OCI-LY3 (cell line): ENCODE results near the gene PRR35.

ENCODE experiments used
- H2AFZ ChIP-seq: fragments of 200-600, 300-600 bp; shearing (Covaris generic); 2 replicates; pipeline ENCODE4 v1.6.0; 2014; ENCODE audit warnings: antibody characterized with exemption, low read depth, low read length
- H3K27ac ChIP-seq: fragments of 200-600, 300-600 bp; sonication (generic); 2 replicates; pipeline ENCODE4 v1.5.1; 2014; ENCODE audit warnings: mild to moderate bottlenecking, low read length, moderate library complexity, mixed read lengths
- H3K27me3 ChIP-seq: fragments of 200-600, 300-600 bp; sonication (generic); 2 replicates; pipeline ENCODE4 v1.6.1; 2014; ENCODE audit warnings: low read depth, low read length, mixed read lengths
- H3K36me3 ChIP-seq: fragments of 200-600, 300-600 bp; sonication (generic); replicated peaks from 2 replicates; pipeline ENCODE3; 2014; ENCODE audit warnings: low read depth, low read length, mixed read lengths
- H3K4me1 ChIP-seq: fragments of 300-600, 200-600 bp; sonication (generic); 2 replicates; pipeline ENCODE4 v1.6.1; 2014; ENCODE audit warnings: low read length, mixed read lengths
- H3K4me2 ChIP-seq: fragments of 200-600, 300-600 bp; sonication (generic); 2 replicates; pipeline ENCODE4 v1.6.1; 2014; ENCODE audit warnings: low read length, mixed read lengths
- H3K4me3 ChIP-seq: fragments of 300-600, 200-600 bp; sonication (generic); 2 replicates; pipeline ENCODE4 v1.5.1; 2014; ENCODE audit warnings: antibody characterized with exemption, mild to moderate bottlenecking, low read length, moderate library complexity
- H3K79me2 ChIP-seq: fragments of 300-600, 200-600 bp; shearing (Covaris generic); 2 replicates; pipeline ENCODE4 v1.6.1; 2014; ENCODE audit warnings: mild to moderate bottlenecking, low read length, mixed read lengths
- H3K9ac ChIP-seq: fragments of 300-600, 200-600 bp; shearing (Covaris generic); 2 replicates; pipeline ENCODE4 v1.6.0; 2014; ENCODE audit warnings: mild to moderate bottlenecking, low read length, moderate library complexity
- H3K9me3 ChIP-seq: fragments of 200-600, 300-600 bp; shearing (Covaris generic); 2 replicates; pipeline ENCODE4 v1.6.1; 2014; ENCODE audit warnings: low read length, mixed read lengths; ENCODE audit not compliant: insufficient read depth
- H4K20me1 ChIP-seq: fragments of 200-600, 300-600 bp; sonication (generic); 2 replicates; pipeline ENCODE4 v1.6.1; 2016; ENCODE audit warnings: low read length, mixed read lengths; ENCODE audit not compliant: insufficient read depth
- EZH2phosphoT487 ChIP-seq: fragments of 200-600 bp; shearing (Covaris generic); IDR thresholded peaks from 2 replicates; pipeline ENCODE4 v1.6.1; 2018; ENCODE audit warnings: antibody characterized with exemption, mixed run types, low read depth
- TF ChIP-seq, protein P1 (sequence below): fragments of 200-600, 300-600 bp; sonication (generic); IDR thresholded peaks from 2 replicates; pipeline ENCODE4 v1.5.1; 2014; ENCODE audit warnings: antibody characterized with exemption, low read length, low read depth

PRR35 gene

DNA sequence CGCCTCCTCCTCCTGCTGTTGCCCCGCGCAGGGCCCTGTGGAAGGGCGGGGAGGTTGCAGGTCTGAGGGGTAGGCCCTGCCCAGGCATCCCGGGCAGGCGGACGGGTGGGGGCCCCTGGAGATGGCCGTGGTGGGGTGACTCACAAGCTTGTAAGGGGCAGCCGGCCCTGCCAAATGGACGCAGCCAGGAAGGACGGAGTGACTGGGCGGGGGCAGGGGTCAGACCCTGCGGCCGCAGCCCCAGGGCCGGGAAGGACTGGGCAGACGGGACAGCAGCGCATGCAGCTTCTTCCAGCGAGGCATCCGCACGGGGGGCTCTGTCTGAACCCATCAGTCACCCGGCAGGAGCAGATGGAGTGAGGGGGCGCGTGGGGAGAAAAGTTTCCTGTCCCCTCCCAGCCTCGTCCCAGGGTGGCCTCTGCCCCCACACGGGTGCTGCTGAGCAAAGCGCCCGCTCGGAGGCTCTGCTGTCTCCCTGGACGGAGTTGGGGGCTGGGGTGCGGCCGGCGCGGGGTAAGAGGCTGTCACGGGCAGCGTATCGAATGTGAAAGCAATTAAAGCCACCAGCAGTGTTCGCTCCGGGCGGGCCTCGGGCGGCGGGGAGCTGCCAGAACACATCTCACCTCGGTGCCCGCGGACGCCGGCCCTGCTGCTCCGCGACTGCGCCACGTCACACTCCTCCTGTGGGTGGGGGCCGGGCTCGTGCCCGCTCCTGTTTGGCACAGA, 5.4 kb upstream of the PRR35 start:
- Histone ChIP-seq H3K4me2 (no peak overlapping the region), H2AFZ (no peak overlapping the region), H3K9ac (no peak overlapping the region), H3K79me2 (no peaks in the 10 kb centered on the region), H3K27me3 (no peaks in the 10 kb centered on the region), H4K20me1 (no peaks in the 10 kb centered on the region), H3K36me3 (peaks cover 3% of the 10 kb centered on the region), H3K9me3 (no peaks in the 10 kb centered on the region), H3K4me3 (no peak overlapping the region), H3K4me1 (no peaks in the 10 kb centered on the region), H3K27ac (no peak overlapping the region)
- TF ChIP-seq, protein P1, sequence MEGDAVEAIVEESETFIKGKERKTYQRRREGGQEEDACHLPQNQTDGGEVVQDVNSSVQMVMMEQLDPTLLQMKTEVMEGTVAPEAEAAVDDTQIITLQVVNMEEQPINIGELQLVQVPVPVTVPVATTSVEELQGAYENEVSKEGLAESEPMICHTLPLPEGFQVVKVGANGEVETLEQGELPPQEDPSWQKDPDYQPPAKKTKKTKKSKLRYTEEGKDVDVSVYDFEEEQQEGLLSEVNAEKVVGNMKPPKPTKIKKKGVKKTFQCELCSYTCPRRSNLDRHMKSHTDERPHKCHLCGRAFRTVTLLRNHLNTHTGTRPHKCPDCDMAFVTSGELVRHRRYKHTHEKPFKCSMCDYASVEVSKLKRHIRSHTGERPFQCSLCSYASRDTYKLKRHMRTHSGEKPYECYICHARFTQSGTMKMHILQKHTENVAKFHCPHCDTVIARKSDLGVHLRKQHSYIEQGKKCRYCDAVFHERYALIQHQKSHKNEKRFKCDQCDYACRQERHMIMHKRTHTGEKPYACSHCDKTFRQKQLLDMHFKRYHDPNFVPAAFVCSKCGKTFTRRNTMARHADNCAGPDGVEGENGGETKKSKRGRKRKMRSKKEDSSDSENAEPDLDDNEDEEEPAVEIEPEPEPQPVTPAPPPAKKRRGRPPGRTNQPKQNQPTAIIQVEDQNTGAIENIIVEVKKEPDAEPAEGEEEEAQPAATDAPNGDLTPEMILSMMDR = no peak
- no peak for TF ChIP-seq EZH2phosphoT487

DNA sequence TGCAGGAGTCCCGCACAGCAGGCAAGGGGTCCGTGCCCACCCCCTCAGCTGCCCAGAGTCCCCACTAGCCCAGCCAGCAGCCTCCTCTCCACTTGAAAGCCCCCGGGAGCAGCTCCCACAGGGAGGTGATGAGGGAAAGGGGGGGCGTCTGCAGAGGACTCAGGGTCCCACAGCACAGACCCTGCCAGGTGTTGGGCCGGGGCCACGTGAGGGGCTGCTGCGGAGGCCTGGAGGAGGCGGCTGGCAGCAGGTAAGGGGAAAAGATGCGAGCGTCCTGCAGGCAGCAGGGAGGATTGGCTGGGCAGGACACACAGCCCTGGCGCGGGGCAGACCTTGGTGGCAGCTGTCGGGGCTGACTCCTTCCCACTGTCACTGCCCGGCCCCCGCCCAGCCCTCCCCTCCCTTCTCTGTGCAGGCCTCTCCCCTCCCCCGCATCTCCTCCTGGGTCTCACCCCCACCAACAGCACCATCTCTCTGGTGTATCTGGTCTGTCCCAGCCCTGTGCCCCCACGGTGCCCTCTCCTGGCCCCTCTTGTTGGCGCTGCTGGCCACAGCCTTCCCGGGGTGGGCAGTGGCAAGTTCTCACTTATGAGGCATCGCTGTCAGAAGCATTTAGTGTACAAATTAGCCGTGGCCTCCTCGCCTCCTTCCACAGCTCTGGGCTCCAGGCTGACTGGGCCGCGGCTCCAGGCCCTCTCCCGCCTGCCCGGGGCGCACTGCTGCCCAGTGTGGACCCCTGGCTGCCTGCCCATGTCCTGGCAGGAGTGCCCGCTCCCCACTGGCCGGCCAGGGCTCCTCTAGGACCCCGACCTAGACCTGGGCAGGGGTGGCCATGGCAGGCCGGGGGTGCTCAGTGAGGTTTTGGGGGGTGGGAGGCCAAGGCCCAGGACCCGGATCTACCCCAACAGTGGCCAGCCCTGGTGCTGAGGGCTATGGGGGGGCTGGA, 4.4 kb upstream of the PRR35 start:
- H3K9me3 ChIP-seq = no peaks in the 10 kb centered on the region
- no peak overlapping the region for H3K4me3 ChIP-seq
- H3K4me1 ChIP-seq = no peaks in the 10 kb centered on the region
- H3K36me3 ChIP-seq = peaks cover 3% of the 10 kb centered on the region
- H2AFZ ChIP-seq = no peak overlapping the region
- no peak for TF ChIP-seq EZH2phosphoT487
- TF ChIP-seq, protein P1 = no peak
- no peak overlapping the region for H3K27ac ChIP-seq
- H3K79me2 ChIP-seq = no peaks in the 10 kb centered on the region
- H4K20me1 ChIP-seq = no peaks in the 10 kb centered on the region
- H3K27me3 ChIP-seq = no peaks in the 10 kb centered on the region
- H3K4me2 ChIP-seq = no peak overlapping the region
- H3K9ac ChIP-seq = no peak overlapping the region

DNA sequence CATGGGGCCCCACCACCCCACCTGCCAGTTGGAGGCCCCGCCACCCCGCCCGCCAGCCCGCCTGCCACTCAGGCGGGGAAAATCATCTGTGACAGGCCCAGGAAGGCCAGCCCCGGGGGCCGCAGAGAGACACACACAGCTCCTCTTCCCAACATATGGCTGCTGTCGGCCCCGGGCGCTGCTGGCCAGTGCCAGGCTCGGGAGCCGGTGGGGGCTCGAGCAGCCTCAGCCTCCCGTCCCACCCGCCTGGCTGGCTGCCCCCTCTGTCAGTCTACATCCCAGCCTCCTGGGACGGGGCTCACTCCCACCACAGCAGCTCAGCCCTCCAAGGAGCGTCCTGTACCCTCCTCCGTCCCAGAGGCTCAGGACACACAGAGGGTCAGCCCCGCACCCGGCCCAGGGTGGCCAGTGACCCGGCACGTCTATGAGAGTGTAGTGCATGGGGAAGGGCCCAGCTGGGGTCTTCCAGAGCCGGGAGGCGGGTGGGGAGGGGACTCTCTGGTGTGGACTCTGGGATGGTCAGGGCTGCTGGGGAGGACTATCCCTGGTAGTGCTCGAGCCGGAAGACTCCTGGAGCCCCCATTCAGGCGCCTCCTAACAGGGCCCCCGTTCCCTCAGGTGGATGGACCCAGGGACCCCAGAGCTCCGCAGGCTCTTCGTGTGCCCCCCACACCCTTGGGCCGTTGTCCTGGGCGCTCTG, 3.6 kb upstream of the PRR35 start:
- peaks cover 3% of the 10 kb centered on the region for H3K36me3 ChIP-seq

More for the DNA sequence above, 3.6 kb upstream of the PRR35 start:
- no peaks in the 10 kb centered on the region for H3K4me1 ChIP-seq
- no peak overlapping the region for H3K4me2 ChIP-seq
- TF ChIP-seq, protein P1 = no peak
- no peak for TF ChIP-seq EZH2phosphoT487
- H3K4me3 ChIP-seq = no peak overlapping the region
- H4K20me1 ChIP-seq = no peaks in the 10 kb centered on the region
- H2AFZ ChIP-seq = no peak overlapping the region
- H3K9me3 ChIP-seq = no peaks in the 10 kb centered on the region
- H3K27me3 ChIP-seq = no peaks in the 10 kb centered on the region
- no peaks in the 10 kb centered on the region for H3K79me2 ChIP-seq
- H3K27ac ChIP-seq = no peak overlapping the region
- H3K9ac ChIP-seq = no peak overlapping the region
